ENCODE data around the gene ZC3H18. TPM values are rescaled to one million over a fixed set of nuclear protein-coding genes. Genes with fewer than 3 reads are reported as not detected.

ZC3H18 gene
- total RNA-seq, 1 experiment from 2014 or later, result 61.8 TPM

- no peaks in the 10 kb centered on the region for H3K27me3 Mint-ChIP-seq (ENCODE audit: low read depth)
- H3K4me3 Mint-ChIP-seq, result peak overlapping the region; percentile 74
- POLR2A ChIA-PET, result interaction anchor here (0.6 to 1.2 kb wide), 3 partner anchors 10 to 31 kb away, joined by 3 to 14 read pairs (median 8); no protein-coding TSS in a partner anchor
- peaks cover 10% of the 10 kb centered on the region; the same call in 1 of the 2 replicates for H3K36me3 Mint-ChIP-seq
- ATAC-seq (peak; percentile 34), DNase-seq (ENCODE audit: low spot score) (peak; percentile 34)
- CTCF ChIA-PET, result interaction anchor here (0.9 to 2.8 kb wide), 13 partner anchors 10 to 168 kb away, joined by 3 to 41 read pairs (median 6); no protein-coding TSS in a partner anchor
- H3K27ac Mint-ChIP-seq, result peak overlapping the region; percentile 55
- TF ChIP-seq SP1 (CRISPR knock-in tag; conservative IDR thresholded peaks at IDR 0.05) (no peak), ZNF416 (CRISPR knock-in tag; IDR thresholded peaks at IDR 0.05) (no peak), MLX (CRISPR knock-in tag; IDR thresholded peaks at IDR 0.05) (no peak), E2F1 (CRISPR knock-in tag; IDR thresholded peaks at IDR 0.05) (no peak), NR2C2 (CRISPR knock-in tag; IDR thresholded peaks at IDR 0.05) (no peak), HMGA2 (CRISPR knock-in tag; IDR thresholded peaks at IDR 0.05) (no peak), ETV6 (CRISPR knock-in tag; IDR thresholded peaks at IDR 0.05) (no peak), NFATC4 (CRISPR knock-in tag; IDR thresholded peaks at IDR 0.05) (no peak)
- TF ChIP-seq, protein P1, sequence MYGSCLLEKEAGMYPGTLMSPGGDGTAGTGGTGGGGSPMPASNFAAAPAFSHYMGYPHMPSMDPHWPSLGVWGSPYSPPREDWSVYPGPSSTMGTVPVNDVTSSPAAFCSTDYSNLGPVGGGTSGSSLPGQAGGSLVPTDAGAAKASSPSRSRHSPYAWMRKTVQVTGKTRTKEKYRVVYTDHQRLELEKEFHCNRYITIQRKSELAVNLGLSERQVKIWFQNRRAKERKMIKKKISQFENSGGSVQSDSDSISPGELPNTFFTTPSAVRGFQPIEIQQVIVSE (CRISPR knock-in tag; IDR thresholded peaks at IDR 0.05; ENCODE audit: borderline replicate concordance), result no peak
- peaks cover 15% of the 10 kb centered on the region for H3K4me1 Mint-ChIP-seq
- H3K9me3 Mint-ChIP-seq, result no peaks in the 10 kb centered on the region
These were observed 604 bp upstream of the ZC3H18 start for GRCh38 chr16:88569614-88569984.

DNA sequence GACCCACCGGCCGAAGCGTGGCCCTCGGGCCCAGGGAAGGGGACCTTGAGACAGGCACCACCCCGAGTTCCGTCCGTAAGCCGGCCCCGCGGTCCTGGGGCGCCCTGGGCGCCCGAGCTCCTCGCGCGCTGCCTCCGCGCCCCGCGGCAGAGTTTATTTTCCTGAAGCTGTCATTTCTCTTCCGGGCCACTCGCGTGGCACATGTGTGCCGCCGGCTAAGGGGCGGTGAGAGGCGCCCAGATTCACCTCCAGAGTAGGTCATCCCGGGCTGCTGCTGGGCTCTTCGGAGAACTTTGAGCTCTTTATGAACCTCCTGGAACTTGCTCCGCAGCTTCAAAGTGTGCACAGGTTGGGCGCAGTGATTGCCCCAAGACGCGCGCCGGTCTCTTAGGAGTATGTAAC is 489 bp downstream of the ZC3H18 start:
- ChIA-PET POLR2A (interaction anchor here (1.2 to 1.5 kb wide), 2 partner anchors 11 to 62 kb away, joined by 5 to 14 read pairs; no protein-coding TSS in a partner anchor), CTCF (interaction anchor here (0.5 to 2.8 kb wide), 22 partner anchors 11 to 193 kb away, joined by 3 to 41 read pairs (median 3); no protein-coding TSS in a partner anchor)
- Mint-ChIP-seq H3K27ac (peak overlapping the region; percentile 32; the same call in 1 of the 2 replicates), H3K9me3 (no peaks in the 10 kb centered on the region), H3K4me1 (peaks cover 15% of the 10 kb centered on the region), H3K27me3 (ENCODE audit: low read depth) (no peaks in the 10 kb centered on the region), H3K4me3 (peak overlapping the region; percentile 88), H3K36me3 (peaks cover 13% of the 10 kb centered on the region; the same call in 1 of the 2 replicates)
- no peak for ATAC-seq
- TF ChIP-seq ZNF317 (CRISPR knock-in tag; IDR thresholded peaks at IDR 0.05; ENCODE audit: borderline replicate concordance, low read depth) (no peak), KAT7 (CRISPR knock-in tag; IDR thresholded peaks at IDR 0.05; ENCODE audit: borderline replicate concordance) (no peak), MAX (CRISPR knock-in tag; IDR thresholded peaks at IDR 0.05) (no peak), ZNF671 (CRISPR knock-in tag; IDR thresholded peaks at IDR 0.05) (no peak), SMAD3 (CRISPR knock-in tag; IDR thresholded peaks at IDR 0.05; ENCODE audit: borderline replicate concordance) (no peak), RELA (CRISPR knock-in tag; IDR thresholded peaks at IDR 0.05; ENCODE audit: borderline replicate concordance) (no peak), TEAD1 (CRISPR knock-in tag; IDR thresholded peaks at IDR 0.05) (no peak), HMGXB4 (CRISPR knock-in tag; IDR thresholded peaks at IDR 0.05) (no peak), MLX (CRISPR knock-in tag; IDR thresholded peaks at IDR 0.05) (no peak), ATF6 (CRISPR knock-in tag; IDR thresholded peaks at IDR 0.05) (no peak)
- TF ChIP-seq, protein P2, sequence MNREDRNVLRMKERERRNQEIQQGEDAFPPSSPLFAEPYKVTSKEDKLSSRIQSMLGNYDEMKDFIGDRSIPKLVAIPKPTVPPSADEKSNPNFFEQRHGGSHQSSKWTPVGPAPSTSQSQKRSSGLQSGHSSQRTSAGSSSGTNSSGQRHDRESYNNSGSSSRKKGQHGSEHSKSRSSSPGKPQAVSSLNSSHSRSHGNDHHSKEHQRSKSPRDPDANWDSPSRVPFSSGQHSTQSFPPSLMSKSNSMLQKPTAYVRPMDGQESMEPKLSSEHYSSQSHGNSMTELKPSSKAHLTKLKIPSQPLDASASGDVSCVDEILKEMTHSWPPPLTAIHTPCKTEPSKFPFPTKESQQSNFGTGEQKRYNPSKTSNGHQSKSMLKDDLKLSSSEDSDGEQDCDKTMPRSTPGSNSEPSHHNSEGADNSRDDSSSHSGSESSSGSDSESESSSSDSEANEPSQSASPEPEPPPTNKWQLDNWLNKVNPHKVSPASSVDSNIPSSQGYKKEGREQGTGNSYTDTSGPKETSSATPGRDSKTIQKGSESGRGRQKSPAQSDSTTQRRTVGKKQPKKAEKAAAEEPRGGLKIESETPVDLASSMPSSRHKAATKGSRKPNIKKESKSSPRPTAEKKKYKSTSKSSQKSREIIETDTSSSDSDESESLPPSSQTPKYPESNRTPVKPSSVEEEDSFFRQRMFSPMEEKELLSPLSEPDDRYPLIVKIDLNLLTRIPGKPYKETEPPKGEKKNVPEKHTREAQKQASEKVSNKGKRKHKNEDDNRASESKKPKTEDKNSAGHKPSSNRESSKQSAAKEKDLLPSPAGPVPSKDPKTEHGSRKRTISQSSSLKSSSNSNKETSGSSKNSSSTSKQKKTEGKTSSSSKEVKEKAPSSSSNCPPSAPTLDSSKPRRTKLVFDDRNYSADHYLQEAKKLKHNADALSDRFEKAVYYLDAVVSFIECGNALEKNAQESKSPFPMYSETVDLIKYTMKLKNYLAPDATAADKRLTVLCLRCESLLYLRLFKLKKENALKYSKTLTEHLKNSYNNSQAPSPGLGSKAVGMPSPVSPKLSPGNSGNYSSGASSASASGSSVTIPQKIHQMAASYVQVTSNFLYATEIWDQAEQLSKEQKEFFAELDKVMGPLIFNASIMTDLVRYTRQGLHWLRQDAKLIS (CRISPR knock-in tag; IDR thresholded peaks at IDR 0.05; ENCODE audit: borderline replicate concordance), result no peak
- TF ChIP-seq, protein P3, sequence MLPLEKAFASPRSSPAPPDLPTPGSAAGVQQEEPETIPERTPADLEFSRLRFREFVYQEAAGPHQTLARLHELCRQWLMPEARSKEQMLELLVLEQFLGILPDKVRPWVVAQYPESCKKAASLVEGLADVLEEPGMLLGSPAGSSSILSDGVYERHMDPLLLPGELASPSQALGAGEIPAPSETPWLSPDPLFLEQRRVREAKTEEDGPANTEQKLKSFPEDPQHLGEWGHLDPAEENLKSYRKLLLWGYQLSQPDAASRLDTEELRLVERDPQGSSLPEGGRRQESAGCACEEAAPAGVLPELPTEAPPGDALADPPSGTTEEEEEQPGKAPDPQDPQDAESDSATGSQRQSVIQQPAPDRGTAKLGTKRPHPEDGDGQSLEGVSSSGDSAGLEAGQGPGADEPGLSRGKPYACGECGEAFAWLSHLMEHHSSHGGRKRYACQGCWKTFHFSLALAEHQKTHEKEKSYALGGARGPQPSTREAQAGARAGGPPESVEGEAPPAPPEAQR (CRISPR knock-in tag; IDR thresholded peaks at IDR 0.05), result no peak
- no peak for DNase-seq (ENCODE audit: low spot score)

Data from WTC11 (cell line).